ENCODE data around the gene SND1.

Gene SND1

DNA sequence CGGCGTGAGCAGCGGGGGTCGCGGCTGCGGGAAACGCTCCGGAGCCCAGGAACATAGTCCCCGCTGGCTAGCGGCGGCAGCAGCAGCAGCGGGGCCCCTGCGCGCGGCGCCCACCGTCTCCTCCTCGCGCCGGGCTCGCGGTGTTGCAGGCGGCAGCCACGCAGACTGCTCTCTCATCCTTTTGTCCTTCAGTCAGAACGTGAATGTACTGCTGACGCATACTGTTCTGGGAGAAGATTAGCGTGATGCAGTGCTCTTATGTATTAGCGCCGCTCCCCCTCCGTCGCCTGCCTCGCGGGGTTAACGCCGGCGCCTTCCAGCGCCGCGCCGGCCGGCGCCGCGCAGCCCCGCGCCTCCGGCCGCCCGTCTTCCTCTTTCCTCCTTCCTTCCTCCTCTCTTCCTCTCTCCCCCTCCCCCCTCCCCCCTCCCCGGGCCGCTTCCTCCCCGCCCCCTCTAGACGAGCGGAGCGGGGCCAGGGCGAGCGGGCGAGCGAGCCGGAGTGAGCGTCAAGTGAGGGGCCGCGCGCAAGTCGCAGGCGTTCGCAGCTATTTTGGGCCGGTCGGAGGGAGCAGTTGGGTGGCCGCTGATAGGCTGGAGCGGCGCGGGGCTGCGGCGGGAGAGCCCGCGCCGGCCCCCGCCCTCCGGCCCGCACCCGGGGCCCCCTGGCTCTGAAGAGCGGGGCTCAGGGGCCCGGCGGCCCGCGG lies 380.1 kb downstream of the SND1 start:
- POLR2A ChIA-PET, result no interaction called here
- TF ChIP-seq ZIC2 (tag by site-specific recombination; IDR thresholded peaks at IDR 0.05) (peak; percentile 59), ZNF404 (tag by site-specific recombination; IDR thresholded peaks at IDR 0.05) (no peak), RBAK (tag by site-specific recombination; IDR thresholded peaks at IDR 0.05) (no peak), ZNF660 (tag by site-specific recombination; IDR thresholded peaks at IDR 0.05) (peak; percentile 84), TCF7L2 (IDR thresholded peaks at IDR 0.05; ENCODE audit: borderline replicate concordance, low read depth, low read length) (no peak), ZNF629 (tag by site-specific recombination; IDR thresholded peaks at IDR 0.05) (peak; percentile 61; the same call in 1 of the 2 replicates), KLF8 (tag by site-specific recombination; IDR thresholded peaks at IDR 0.05) (no peak), MZF1 (tag by site-specific recombination; IDR thresholded peaks at IDR 0.05; ENCODE audit: borderline replicate concordance) (no peak), PRDM1 (tag by site-specific recombination; IDR thresholded peaks at IDR 0.05) (no peak), ZNF324 (tag by site-specific recombination; IDR thresholded peaks at IDR 0.05) (no peak), ZNF266 (tag by site-specific recombination; IDR thresholded peaks at IDR 0.05; ENCODE audit: low read depth) (no peak), ZFP69B (tag by site-specific recombination; IDR thresholded peaks at IDR 0.05) (no peak), SCRT1 (tag by site-specific recombination; IDR thresholded peaks at IDR 0.05; ENCODE audit: borderline replicate concordance) (no peak), SALL2 (tag by site-specific recombination; IDR thresholded peaks at IDR 0.05; ENCODE audit: borderline replicate concordance) (no peak)
- TF ChIP-seq, protein P1, sequence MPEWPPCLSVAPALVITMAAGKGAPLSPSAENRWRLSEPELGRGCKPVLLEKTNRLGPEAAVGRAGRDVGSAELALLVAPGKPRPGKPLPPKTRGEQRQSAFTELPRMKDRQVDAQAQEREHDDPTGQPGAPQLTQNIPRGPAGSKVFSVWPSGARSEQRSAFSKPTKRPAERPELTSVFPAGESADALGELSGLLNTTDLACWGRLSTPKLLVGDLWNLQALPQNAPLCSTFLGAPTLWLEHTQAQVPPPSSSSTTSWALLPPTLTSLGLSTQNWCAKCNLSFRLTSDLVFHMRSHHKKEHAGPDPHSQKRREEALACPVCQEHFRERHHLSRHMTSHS (tag by site-specific recombination; IDR thresholded peaks at IDR 0.05), result no peak
- TF ChIP-seq, protein P2, sequence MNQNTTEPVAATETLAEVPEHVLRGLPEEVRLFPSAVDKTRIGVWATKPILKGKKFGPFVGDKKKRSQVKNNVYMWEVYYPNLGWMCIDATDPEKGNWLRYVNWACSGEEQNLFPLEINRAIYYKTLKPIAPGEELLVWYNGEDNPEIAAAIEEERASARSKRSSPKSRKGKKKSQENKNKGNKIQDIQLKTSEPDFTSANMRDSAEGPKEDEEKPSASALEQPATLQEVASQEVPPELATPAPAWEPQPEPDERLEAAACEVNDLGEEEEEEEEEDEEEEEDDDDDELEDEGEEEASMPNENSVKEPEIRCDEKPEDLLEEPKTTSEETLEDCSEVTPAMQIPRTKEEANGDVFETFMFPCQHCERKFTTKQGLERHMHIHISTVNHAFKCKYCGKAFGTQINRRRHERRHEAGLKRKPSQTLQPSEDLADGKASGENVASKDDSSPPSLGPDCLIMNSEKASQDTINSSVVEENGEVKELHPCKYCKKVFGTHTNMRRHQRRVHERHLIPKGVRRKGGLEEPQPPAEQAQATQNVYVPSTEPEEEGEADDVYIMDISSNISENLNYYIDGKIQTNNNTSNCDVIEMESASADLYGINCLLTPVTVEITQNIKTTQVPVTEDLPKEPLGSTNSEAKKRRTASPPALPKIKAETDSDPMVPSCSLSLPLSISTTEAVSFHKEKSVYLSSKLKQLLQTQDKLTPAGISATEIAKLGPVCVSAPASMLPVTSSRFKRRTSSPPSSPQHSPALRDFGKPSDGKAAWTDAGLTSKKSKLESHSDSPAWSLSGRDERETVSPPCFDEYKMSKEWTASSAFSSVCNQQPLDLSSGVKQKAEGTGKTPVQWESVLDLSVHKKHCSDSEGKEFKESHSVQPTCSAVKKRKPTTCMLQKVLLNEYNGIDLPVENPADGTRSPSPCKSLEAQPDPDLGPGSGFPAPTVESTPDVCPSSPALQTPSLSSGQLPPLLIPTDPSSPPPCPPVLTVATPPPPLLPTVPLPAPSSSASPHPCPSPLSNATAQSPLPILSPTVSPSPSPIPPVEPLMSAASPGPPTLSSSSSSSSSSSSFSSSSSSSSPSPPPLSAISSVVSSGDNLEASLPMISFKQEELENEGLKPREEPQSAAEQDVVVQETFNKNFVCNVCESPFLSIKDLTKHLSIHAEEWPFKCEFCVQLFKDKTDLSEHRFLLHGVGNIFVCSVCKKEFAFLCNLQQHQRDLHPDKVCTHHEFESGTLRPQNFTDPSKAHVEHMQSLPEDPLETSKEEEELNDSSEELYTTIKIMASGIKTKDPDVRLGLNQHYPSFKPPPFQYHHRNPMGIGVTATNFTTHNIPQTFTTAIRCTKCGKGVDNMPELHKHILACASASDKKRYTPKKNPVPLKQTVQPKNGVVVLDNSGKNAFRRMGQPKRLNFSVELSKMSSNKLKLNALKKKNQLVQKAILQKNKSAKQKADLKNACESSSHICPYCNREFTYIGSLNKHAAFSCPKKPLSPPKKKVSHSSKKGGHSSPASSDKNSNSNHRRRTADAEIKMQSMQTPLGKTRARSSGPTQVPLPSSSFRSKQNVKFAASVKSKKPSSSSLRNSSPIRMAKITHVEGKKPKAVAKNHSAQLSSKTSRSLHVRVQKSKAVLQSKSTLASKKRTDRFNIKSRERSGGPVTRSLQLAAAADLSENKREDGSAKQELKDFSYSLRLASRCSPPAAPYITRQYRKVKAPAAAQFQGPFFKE (tag by site-specific recombination; IDR thresholded peaks at IDR 0.05; ENCODE audit: borderline replicate concordance), result no peak
- TF ChIP-seq, protein P3, sequence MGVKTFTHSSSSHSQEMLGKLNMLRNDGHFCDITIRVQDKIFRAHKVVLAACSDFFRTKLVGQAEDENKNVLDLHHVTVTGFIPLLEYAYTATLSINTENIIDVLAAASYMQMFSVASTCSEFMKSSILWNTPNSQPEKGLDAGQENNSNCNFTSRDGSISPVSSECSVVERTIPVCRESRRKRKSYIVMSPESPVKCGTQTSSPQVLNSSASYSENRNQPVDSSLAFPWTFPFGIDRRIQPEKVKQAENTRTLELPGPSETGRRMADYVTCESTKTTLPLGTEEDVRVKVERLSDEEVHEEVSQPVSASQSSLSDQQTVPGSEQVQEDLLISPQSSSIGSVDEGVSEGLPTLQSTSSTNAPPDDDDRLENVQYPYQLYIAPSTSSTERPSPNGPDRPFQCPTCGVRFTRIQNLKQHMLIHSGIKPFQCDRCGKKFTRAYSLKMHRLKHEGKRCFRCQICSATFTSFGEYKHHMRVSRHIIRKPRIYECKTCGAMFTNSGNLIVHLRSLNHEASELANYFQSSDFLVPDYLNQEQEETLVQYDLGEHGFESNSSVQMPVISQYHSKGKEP (tag by site-specific recombination; IDR thresholded peaks at IDR 0.05), result no peak
- TF ChIP-seq, protein P4, sequence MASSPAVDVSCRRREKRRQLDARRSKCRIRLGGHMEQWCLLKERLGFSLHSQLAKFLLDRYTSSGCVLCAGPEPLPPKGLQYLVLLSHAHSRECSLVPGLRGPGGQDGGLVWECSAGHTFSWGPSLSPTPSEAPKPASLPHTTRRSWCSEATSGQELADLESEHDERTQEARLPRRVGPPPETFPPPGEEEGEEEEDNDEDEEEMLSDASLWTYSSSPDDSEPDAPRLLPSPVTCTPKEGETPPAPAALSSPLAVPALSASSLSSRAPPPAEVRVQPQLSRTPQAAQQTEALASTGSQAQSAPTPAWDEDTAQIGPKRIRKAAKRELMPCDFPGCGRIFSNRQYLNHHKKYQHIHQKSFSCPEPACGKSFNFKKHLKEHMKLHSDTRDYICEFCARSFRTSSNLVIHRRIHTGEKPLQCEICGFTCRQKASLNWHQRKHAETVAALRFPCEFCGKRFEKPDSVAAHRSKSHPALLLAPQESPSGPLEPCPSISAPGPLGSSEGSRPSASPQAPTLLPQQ (tag by site-specific recombination; IDR thresholded peaks at IDR 0.05), result no peak
- TF ChIP-seq, protein P5, sequence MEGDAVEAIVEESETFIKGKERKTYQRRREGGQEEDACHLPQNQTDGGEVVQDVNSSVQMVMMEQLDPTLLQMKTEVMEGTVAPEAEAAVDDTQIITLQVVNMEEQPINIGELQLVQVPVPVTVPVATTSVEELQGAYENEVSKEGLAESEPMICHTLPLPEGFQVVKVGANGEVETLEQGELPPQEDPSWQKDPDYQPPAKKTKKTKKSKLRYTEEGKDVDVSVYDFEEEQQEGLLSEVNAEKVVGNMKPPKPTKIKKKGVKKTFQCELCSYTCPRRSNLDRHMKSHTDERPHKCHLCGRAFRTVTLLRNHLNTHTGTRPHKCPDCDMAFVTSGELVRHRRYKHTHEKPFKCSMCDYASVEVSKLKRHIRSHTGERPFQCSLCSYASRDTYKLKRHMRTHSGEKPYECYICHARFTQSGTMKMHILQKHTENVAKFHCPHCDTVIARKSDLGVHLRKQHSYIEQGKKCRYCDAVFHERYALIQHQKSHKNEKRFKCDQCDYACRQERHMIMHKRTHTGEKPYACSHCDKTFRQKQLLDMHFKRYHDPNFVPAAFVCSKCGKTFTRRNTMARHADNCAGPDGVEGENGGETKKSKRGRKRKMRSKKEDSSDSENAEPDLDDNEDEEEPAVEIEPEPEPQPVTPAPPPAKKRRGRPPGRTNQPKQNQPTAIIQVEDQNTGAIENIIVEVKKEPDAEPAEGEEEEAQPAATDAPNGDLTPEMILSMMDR (tag by site-specific recombination; IDR thresholded peaks at IDR 0.05), result peak; percentile 55; the same call in 1 of the 2 replicates
- TF ChIP-seq, protein P6, sequence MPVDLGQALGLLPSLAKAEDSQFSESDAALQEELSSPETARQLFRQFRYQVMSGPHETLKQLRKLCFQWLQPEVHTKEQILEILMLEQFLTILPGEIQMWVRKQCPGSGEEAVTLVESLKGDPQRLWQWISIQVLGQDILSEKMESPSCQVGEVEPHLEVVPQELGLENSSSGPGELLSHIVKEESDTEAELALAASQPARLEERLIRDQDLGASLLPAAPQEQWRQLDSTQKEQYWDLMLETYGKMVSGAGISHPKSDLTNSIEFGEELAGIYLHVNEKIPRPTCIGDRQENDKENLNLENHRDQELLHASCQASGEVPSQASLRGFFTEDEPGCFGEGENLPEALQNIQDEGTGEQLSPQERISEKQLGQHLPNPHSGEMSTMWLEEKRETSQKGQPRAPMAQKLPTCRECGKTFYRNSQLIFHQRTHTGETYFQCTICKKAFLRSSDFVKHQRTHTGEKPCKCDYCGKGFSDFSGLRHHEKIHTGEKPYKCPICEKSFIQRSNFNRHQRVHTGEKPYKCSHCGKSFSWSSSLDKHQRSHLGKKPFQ (tag by site-specific recombination; IDR thresholded peaks at IDR 0.05), result no peak
- TF ChIP-seq, protein P7, sequence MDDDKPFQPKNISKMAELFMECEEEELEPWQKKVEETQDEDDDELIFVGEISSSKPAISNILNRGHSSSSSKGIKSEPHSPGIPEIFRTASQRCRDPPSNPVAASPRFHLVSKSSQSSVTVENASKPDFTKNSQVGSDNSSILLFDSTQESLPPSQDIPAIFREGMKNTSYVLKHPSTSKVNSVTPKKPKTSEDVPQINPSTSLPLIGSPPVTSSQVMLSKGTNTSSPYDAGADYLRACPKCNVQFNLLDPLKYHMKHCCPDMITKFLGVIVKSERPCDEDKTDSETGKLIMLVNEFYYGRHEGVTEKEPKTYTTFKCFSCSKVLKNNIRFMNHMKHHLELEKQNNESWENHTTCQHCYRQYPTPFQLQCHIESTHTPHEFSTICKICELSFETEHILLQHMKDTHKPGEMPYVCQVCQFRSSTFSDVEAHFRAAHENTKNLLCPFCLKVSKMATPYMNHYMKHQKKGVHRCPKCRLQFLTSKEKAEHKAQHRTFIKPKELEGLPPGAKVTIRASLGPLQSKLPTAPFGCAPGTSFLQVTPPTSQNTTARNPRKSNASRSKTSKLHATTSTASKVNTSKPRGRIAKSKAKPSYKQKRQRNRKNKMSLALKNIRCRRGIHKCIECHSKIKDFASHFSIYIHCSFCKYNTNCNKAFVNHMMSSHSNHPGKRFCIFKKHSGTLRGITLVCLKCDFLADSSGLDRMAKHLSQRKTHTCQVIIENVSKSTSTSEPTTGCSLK (tag by site-specific recombination; IDR thresholded peaks at IDR 0.05), result no peak

More for the DNA sequence above, 380.1 kb downstream of the SND1 start:
- CTCF ChIA-PET, result interaction anchor here (1.2 to 6.2 kb wide), 2 partner anchors 9 to 177 kb away, joined by 7 to 69 read pairs; no protein-coding TSS in a partner anchor
- peaks cover 0 to 11% of the 10 kb centered on the region in 2 experiments; a peak in 1 of 3 replicates for H3K36me3 ChIP-seq (ENCODE audit: control insufficient read depth in 2 of 2, insufficient read depth in 1 of 2, low read length in 2 of 2)
- H3K4me3 ChIP-seq (ENCODE audit: low read depth, low read length), result peak overlapping the region; percentile 45
- no peaks in the 10 kb centered on the region; the same call in none of the 2 replicates for H3K4me1 ChIP-seq (ENCODE audit: control insufficient read depth, insufficient read depth, low read length)
- H3K27ac ChIP-seq (ENCODE audit: extremely low read depth, low read depth, low read length), result no peak overlapping the region; the same call in 1 of the 2 replicates
- no peaks in the 10 kb centered on the region for H3K9me3 ChIP-seq (ENCODE audit: control insufficient read depth, insufficient read depth, low read depth, low read length)
